Adrenal gland (tissue), 12 donors: ENCODE data around the gene CCNT1. TPM values are rescaled to one million over a fixed set of nuclear protein-coding genes. Genes with fewer than 3 reads are reported as not detected.

Source experiments
- DNase-seq, 7 donors: peaks; one replicate each; pipeline ENCODE4 v3.0.0-alpha.2; 2019 to 2020
- H3K27ac ChIP-seq, 5 donors: fragments of 200-600 bp; sonication (generic) in 4 of 5; 1 replicate in 3 of 5; 2 replicates in 2 of 5; pipeline versions ENCODE4 v1.5.1 to v1.8.0; 2016 to 2020; ENCODE audit warnings: mild to moderate bottlenecking in 1 of 5
- H3K27me3 ChIP-seq: fragments of 200-600 bp; 2 replicates; pipeline ENCODE4 v1.8.0; 2021
- H3K36me3 ChIP-seq, 2 donors: fragments of 200-600 bp; replicated peaks in 1 of 2; 1 replicate in 1 of 2; 2 replicates in 1 of 2; pipeline versions ENCODE4 v1.5.1 to v1.8.0; 2018 to 2022
- H3K4me1 ChIP-seq, 2 donors: fragments of 200-600 bp; replicated peaks in 1 of 2; 1 replicate in 1 of 2; 2 replicates in 1 of 2; pipeline versions ENCODE4 v1.5.1 to v1.8.0; 2018 to 2021
- H3K4me3 ChIP-seq, 4 donors: fragments of 200-600 bp; sonication (generic) in 3 of 4; one replicate each; pipeline ENCODE4 v1.5.1; 2016 to 2018
- H3K9me3 ChIP-seq, 3 donors: fragments of 200-600 bp; sonication (generic) in 1 of 3; replicated peaks in 1 of 3; 1 replicate in 2 of 3; 2 replicates in 1 of 3; pipeline versions ENCODE4 v1.5.1 to v1.8.0; 2016 to 2021
- POLR2A ChIP-seq, 2 donors: fragments of 450-650 bp; IDR thresholded peaks; one replicate each; pipeline ENCODE4 v1.6.1; 2017; ENCODE audit warnings: antibody characterized with exemption in 2 of 2, mild to moderate bottlenecking in 2 of 2, moderate library complexity in 1 of 2
- WGBS, 4 donors: extraction: QIAGEN DNeasy Blood & Tissue Kit in 2 of 4; methylation state at CpG; one replicate each; pipeline versions ENCODE4 v1.1.5 to v1.1.7; 2013 to 2017; 5-methylcytosine and 5-hydroxymethylcytosine counted together
- intact Hi-C, 2 donors: fragments of 100-400 bp; cut with DNase I; formaldehyde crosslinking; loops; one replicate each; pipeline versions ENCODE4 v1.14.1 to v1.15.0; 2022 to 2023
- polyA plus RNA-seq, 3 donors: library from polyadenylated mRNA; stranded (reverse); fragments of 200-250 nt in 2 of 3; fragments of 350-450 nt in 1 of 3; fragmentation: Illumina TruSeq in 1 of 3; extraction: RNeasy Lipid Tissue Mini Kit (QIAGEN cat#74804) in 1 of 3; gene quantifications; one replicate each; pipeline ENCODE4 v1.2.3, GENCODE V29; 2013 to 2014
- total RNA-seq, 9 donors: library from RNA; depleted of rRNA in 4 of 9; stranded (reverse); fragments of >200 nt in 4 of 9; fragments of 120-200 nt in 1 of 9; fragmentation: NEBNext Ultra II Directional in 1 of 9; extraction: Animal tissue kit (Norgen Biotek cat#: 25700) in 1 of 9; gene quantifications; one replicate each; pipeline versions ENCODE4 v1.1.0 to v1.2.4, GENCODE V29; 2013 to 2023
- TF ChIP-seq, protein P1 (sequence below), 6 experiments: fragments of 450-650 bp in 4 of 6; fragments of 200-600 bp in 2 of 6; sonication (generic) in 1 of 6; IDR thresholded peaks; 1 replicate in 5 of 6; 2 replicates in 1 of 6; pipeline versions ENCODE4 v1.5.1 to v1.8.0; 2016 to 2021; ENCODE audit warnings: antibody characterized with exemption in 6 of 6, mild to moderate bottlenecking in 2 of 6, moderate library complexity in 1 of 6
- donor health status: healthy with polysubstance abuse.
- donor health status: Bipolar disorder and iron deficiency.
- donor health status: DM: yes; HTN: yes; CAD: no.
- donor health status: DM: no; HTN: no; CAD: no.
- donor health status: DM: no; HTN: no; CAD: no.
- donor health status: DM: yes; HTN: yes; CAD: no.

CCNT1 gene
- total and polyA plus RNA-seq, 12 donors, result 5.4 to 49.6 (median 24.9) TPM

DNA sequence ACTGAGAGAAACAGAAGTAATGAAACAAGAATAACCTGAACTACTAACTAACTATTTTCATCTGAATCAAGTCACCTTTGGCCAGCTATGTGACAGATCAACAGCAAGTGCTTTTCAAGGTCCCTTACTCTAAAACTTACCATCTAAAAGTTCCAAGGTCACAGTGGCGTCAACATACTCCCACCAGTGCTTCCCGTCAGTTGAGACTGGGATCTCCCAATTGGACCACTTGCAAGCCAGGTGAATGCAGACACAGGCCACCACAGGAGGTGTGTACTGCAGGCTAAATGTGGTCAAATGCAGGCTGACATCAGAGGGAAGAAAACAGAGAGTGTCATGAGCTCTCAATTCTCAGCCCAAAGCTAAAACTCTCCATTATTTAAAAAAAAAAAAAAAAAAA lies 20.6 kb downstream of the CCNT1 start:
- Histone ChIP-seq H3K4me3 (no peak overlapping the region), H3K9me3 (no peaks in the 10 kb centered on the region), H3K27ac (no peak overlapping the region), H3K4me1 (no peaks in the 10 kb centered on the region), H3K27me3 (no peaks in the 10 kb centered on the region), H3K36me3 (peaks cover 0 to 73% of the 10 kb centered on the region in 2 donors)
- no peak for TF ChIP-seq POLR2A (IDR thresholded peaks at IDR 0.05)
- TF ChIP-seq, protein P1, sequence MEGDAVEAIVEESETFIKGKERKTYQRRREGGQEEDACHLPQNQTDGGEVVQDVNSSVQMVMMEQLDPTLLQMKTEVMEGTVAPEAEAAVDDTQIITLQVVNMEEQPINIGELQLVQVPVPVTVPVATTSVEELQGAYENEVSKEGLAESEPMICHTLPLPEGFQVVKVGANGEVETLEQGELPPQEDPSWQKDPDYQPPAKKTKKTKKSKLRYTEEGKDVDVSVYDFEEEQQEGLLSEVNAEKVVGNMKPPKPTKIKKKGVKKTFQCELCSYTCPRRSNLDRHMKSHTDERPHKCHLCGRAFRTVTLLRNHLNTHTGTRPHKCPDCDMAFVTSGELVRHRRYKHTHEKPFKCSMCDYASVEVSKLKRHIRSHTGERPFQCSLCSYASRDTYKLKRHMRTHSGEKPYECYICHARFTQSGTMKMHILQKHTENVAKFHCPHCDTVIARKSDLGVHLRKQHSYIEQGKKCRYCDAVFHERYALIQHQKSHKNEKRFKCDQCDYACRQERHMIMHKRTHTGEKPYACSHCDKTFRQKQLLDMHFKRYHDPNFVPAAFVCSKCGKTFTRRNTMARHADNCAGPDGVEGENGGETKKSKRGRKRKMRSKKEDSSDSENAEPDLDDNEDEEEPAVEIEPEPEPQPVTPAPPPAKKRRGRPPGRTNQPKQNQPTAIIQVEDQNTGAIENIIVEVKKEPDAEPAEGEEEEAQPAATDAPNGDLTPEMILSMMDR (IDR thresholded peaks at IDR 0.05), result no peak
- intact Hi-C loops, result no loop called here
- 43 to 73% (median 61%) methylated on average over 2 of the region's 2 CpGs for WGBS, 4 donors
- no peak for DNase-seq

DNA sequence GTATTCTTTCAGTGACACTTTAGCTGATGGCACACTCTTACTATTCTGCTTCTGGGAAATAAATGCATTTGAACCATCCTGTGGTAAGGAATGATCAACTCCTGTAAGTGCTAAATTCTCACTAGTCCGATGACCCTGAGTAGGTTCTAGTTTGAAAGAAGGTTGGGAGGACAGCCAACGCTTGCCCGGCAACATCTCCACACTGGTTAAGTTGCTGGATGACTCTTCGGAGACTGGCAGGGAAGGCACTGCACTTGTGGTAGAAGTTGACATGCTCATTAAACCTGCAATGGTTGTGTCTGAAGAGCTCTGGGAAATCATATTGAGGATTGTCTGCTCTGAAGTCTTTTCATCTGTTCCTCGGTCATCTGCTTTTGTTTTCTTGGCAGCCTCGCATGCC lies 22.5 kb downstream of the CCNT1 start:
- H3K4me1 ChIP-seq, result no peaks in the 10 kb centered on the region
- no peak for DNase-seq
- no peaks in the 10 kb centered on the region for H3K9me3 ChIP-seq
- peaks cover 0 to 68% of the 10 kb centered on the region in 2 donors for H3K36me3 ChIP-seq
- 89 to 99% (median 97%) methylated on average over 6 of the region's 6 CpGs for WGBS, 4 donors
- TF ChIP-seq, protein P1 (IDR thresholded peaks at IDR 0.05), result no peak
- no peak for TF ChIP-seq POLR2A (IDR thresholded peaks at IDR 0.05)
- no peak overlapping the region for H3K4me3 ChIP-seq
- intact Hi-C loops, result no loop called here
- no peaks in the 10 kb centered on the region for H3K27me3 ChIP-seq
- no peak overlapping the region for H3K27ac ChIP-seq

GRCh38 chr12:48693572-48693971 lies 22.9 kb downstream of the CCNT1 start:
- no peak for DNase-seq
- Histone ChIP-seq H3K27me3 (no peaks in the 10 kb centered on the region), H3K27ac (no peak overlapping the region), H3K36me3 (peaks cover 0 to 68% of the 10 kb centered on the region in 2 donors), H3K9me3 (no peaks in the 10 kb centered on the region), H3K4me3 (no peak overlapping the region), H3K4me1 (no peaks in the 10 kb centered on the region)
- intact Hi-C loops, result no loop called here
- TF ChIP-seq, protein P1 (IDR thresholded peaks at IDR 0.05), result no peak
- TF ChIP-seq POLR2A (IDR thresholded peaks at IDR 0.05), result no peak
- 85 to 97% (median 92%) methylated on average over 6 of the region's 6 CpGs for WGBS, 4 donors

DNA sequence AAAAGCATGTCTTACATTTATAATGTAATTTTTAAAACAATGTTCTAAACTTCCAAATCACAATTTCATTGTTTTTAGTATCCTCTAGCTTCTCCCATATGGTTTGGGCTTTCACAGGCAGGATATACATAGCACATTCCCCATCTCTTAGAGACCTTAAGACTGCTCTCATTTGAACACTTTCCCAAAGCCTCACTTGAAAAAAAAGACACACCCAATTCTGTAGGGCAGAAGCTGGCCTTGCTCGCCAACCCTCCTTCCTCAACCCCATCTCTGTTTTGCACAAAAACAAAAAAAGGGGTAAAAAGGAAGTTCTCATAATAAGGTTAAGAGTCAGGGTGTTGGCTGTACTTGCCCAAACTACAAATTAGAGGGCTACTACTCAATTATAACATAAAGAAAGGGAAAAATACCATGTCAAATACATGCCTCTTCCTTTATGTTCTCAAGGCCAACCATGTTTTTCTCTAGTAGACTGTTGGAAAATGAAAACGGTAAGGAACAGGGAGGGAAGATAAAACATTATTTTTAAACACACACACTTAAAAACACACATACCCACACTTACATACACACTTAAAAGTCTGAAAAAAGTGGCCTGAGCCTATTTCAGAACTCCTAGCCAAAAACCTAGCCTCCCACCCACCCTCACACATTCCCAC lies 24.6 kb downstream of the CCNT1 start:
- 49 to 64% (median 55%) methylated on average over 2 of the region's 2 CpGs for WGBS, 4 donors
- Histone ChIP-seq H3K36me3 (peaks cover 0 to 61% of the 10 kb centered on the region in 2 donors), H3K27ac (no peak overlapping the region)

More for the DNA sequence above, 24.6 kb downstream of the CCNT1 start:
- TF ChIP-seq, protein P1 (IDR thresholded peaks at IDR 0.05), result no peak
- TF ChIP-seq POLR2A (IDR thresholded peaks at IDR 0.05), result no peak
- H3K27me3 ChIP-seq, result no peaks in the 10 kb centered on the region
- no peaks in the 10 kb centered on the region for H3K9me3 ChIP-seq
- H3K4me3 ChIP-seq, result no peak overlapping the region
- DNase-seq, result no peak
- H3K4me1 ChIP-seq, result no peaks in the 10 kb centered on the region
- intact Hi-C loops, result no loop called here
